Mesothelial cell of epicardium (in vitro differentiated cells): ENCODE measurements around the gene TK1. TPM values are rescaled to one million over a fixed set of nuclear protein-coding genes. Genes with fewer than 3 reads are reported as not detected.

Experiments used
- DNase-seq, 2 experiments: peaks; one replicate each; pipeline ENCODE4 v3.0.0; 2021; ENCODE audit warnings: low spot score in 2 of 2; ENCODE audit not compliant: unreplicated experiment in 2 of 2
- H3K27ac Mint-ChIP-seq: 2 replicates; pipeline ENCODE4 v1.8.0; 2021; ENCODE audit warnings: mixed read lengths
- H3K27me3 Mint-ChIP-seq: 2 replicates; pipeline ENCODE4 v1.8.0; 2021; ENCODE audit warnings: low read depth, mixed read lengths
- H3K36me3 Mint-ChIP-seq: 2 replicates; pipeline ENCODE4 v1.8.0; 2021; ENCODE audit warnings: mixed read lengths
- H3K4me1 Mint-ChIP-seq: 2 replicates; pipeline ENCODE4 v1.8.0; 2021; ENCODE audit warnings: mixed read lengths
- H3K4me3 Mint-ChIP-seq: 2 replicates; pipeline ENCODE4 v1.8.0; 2021; ENCODE audit warnings: mild to moderate bottlenecking, moderate library complexity, mixed read lengths
- H3K9me3 Mint-ChIP-seq: 2 replicates; pipeline ENCODE4 v1.8.0; 2021; ENCODE audit warnings: mixed read lengths
- total RNA-seq: library from RNA; stranded (reverse); gene quantifications from 3 replicates; pipeline ENCODE4 v1.2.1, GENCODE V29; 2021
- TF ChIP-seq, protein P1 (sequence below): fragments of 200-600 bp; sonication (generic); IDR thresholded peaks from one replicate; pipeline ENCODE4 v1.5.0; 2021; ENCODE audit warnings: antibody characterized with exemption; ENCODE audit not compliant: unreplicated experiment

The TK1 gene
- total RNA-seq, 1 donor from 2014 or later: 23.3 TPM

DNA sequence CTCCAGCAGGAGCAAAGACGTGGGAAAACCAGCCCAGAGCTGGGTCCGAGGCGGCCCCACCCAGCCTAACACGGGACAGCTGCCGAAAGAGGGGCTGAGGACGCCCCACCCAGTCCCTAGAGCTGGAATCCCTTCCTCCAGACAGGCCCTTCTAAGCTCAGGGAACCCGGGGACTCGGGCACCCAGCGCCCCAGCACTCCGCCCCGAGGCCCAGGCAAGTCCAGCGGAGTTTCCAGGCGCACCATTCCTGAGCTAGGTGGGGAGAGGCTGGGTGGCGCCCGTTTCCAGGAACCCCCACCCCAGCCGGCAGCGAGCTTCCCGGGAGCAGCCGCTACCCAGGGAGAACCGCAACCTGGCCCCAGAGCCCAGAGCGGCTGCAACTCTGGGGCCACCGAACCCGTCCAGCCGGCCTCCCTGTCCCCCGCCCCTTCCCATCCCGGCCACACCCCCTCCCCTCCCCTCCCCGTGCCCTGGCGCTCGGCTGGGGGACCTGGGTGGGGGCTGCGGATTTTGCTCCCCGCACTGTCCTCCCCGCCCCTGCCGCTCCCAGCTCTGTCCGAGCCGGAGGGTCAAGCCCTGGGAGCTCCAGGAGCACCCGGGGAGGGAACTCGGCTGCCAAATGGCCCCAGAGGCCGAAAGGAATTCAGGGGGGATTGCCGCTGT lies 58.8 kb downstream of the TK1 start:
- Mint-ChIP-seq H3K4me3 (peak overlapping the region; percentile 82), H3K27ac (peak overlapping the region; percentile 90), H3K27me3 (peaks cover 7% of the 10 kb centered on the region), H3K9me3 (no peaks in the 10 kb centered on the region), H3K36me3 (peaks cover 4% of the 10 kb centered on the region), H3K4me1 (peaks cover 27% of the 10 kb centered on the region)
- DNase-seq: peak in 1 of 2 experiments; percentile 61
- TF ChIP-seq, protein P1, sequence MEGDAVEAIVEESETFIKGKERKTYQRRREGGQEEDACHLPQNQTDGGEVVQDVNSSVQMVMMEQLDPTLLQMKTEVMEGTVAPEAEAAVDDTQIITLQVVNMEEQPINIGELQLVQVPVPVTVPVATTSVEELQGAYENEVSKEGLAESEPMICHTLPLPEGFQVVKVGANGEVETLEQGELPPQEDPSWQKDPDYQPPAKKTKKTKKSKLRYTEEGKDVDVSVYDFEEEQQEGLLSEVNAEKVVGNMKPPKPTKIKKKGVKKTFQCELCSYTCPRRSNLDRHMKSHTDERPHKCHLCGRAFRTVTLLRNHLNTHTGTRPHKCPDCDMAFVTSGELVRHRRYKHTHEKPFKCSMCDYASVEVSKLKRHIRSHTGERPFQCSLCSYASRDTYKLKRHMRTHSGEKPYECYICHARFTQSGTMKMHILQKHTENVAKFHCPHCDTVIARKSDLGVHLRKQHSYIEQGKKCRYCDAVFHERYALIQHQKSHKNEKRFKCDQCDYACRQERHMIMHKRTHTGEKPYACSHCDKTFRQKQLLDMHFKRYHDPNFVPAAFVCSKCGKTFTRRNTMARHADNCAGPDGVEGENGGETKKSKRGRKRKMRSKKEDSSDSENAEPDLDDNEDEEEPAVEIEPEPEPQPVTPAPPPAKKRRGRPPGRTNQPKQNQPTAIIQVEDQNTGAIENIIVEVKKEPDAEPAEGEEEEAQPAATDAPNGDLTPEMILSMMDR: no peak

DNA sequence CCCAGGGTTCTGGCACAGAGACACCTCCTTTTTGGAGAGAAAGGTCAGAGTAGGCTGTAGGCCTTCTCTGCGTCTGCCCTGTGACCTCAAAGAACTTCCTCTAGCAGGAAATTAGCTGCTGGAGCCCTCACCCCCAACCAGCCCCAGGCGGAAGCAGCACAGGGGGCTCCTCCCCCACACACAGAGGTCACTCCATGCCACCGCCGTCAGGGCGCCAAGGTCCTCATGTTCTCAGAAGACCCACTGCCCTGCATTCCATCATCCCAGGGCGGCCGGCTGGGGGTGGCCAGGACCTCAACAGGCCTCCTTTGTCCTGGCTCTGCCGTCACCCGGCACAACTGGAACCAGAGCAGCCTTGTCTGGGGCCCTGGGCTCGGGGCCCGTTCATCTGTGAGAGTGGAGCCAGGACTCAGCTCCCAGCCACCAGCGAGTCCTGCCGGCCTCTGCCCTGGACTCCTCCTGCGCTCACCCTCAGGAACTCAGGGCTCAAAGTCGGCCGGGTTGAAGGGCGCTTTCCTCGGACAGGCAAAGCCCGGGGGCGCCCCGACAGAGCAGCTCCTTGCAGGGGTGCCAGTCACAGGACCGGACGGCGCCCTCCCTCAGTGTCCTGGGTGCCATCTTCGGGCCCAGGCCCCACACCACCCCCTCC lies 59.5 kb downstream of the TK1 start:
- TF ChIP-seq, protein P1: no peak

DNA sequence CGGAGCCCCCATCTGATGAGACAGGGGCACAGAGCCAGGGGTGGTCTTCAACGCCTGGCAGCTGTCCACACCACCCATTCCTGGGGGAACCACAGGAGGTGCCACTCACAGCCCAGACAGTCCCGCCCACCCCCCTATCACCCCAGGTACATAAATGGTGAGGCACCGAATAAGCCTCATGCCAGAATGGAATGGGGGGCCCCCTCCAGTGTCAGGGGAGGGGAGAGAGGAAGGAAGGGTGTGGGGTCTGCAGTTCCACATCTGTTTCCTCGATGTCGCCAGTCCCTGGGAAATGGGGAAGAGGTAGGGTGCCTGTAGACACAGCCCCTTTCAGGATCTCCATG lies 60.0 kb downstream of the TK1 start:
- H3K27me3 Mint-ChIP-seq: peaks cover 7% of the 10 kb centered on the region
- TF ChIP-seq, protein P1: no peak
- H3K4me1 Mint-ChIP-seq: peaks cover 24% of the 10 kb centered on the region
- H3K4me3 Mint-ChIP-seq: peak overlapping the region; percentile 82
- peaks cover 5% of the 10 kb centered on the region for H3K36me3 Mint-ChIP-seq
- peak overlapping the region; percentile 90 for H3K27ac Mint-ChIP-seq
- DNase-seq: no peak
- no peaks in the 10 kb centered on the region for H3K9me3 Mint-ChIP-seq

More for the DNA sequence above, 59.5 kb downstream of the TK1 start:
- peaks cover 7% of the 10 kb centered on the region for H3K27me3 Mint-ChIP-seq
- H3K9me3 Mint-ChIP-seq: no peaks in the 10 kb centered on the region
- H3K36me3 Mint-ChIP-seq: peaks cover 5% of the 10 kb centered on the region
- peak overlapping the region; percentile 90 for H3K27ac Mint-ChIP-seq
- peak overlapping the region; percentile 82 for H3K4me3 Mint-ChIP-seq
- no peak for DNase-seq
- peaks cover 24% of the 10 kb centered on the region for H3K4me1 Mint-ChIP-seq

DNA sequence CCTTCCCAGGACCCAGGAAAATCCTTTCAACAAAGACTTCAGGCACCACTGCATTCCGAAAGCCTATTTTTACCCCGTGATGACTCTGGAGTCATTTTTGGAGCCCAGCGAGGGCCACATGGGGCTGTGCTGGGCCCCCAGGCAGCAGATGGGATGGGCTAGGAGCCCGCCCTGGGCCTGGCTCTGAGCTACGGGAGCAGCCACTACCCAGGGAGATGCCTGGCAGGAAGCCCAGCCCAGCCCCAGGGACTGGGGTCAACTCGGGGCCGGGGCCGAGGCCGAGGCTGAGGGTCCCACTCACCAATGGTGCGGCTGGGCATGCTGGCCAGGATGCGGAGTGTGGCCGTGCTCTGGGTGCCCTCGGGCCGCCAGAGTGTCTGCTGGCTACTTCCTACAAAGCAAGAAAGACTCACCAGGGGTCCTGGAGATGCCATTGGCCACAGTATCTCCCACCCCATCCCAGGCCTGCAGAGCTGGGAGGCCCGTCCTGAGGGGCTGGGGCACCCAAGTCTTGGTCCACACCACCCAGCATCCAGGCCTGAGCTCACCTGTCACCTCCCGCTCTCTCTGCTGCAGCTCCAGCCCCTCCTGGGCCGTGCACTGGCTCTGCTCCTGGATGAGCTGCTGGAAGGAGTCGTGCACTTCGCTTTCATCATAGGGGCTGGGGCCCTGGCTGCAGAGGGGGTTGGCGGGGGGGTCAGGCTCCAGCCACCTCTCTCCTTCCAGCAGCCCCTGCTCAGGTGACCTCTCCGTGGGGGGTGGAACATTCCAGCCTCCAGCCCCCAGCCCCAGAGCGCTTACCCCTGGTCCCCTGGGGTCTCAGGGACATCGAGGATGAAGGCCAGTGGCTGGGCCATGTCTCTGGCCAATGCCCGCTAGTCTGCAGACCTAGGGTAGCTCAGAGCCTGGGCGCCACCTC lies 60.6 kb downstream of the TK1 start:
- Mint-ChIP-seq H3K36me3 (peaks cover 5% of the 10 kb centered on the region), H3K4me1 (peaks cover 24% of the 10 kb centered on the region), H3K27ac (no peak overlapping the region), H3K9me3 (no peaks in the 10 kb centered on the region), H3K27me3 (peaks cover 7% of the 10 kb centered on the region), H3K4me3 (no peak overlapping the region)
- DNase-seq: no peak
- TF ChIP-seq, protein P1: no peak

DNA sequence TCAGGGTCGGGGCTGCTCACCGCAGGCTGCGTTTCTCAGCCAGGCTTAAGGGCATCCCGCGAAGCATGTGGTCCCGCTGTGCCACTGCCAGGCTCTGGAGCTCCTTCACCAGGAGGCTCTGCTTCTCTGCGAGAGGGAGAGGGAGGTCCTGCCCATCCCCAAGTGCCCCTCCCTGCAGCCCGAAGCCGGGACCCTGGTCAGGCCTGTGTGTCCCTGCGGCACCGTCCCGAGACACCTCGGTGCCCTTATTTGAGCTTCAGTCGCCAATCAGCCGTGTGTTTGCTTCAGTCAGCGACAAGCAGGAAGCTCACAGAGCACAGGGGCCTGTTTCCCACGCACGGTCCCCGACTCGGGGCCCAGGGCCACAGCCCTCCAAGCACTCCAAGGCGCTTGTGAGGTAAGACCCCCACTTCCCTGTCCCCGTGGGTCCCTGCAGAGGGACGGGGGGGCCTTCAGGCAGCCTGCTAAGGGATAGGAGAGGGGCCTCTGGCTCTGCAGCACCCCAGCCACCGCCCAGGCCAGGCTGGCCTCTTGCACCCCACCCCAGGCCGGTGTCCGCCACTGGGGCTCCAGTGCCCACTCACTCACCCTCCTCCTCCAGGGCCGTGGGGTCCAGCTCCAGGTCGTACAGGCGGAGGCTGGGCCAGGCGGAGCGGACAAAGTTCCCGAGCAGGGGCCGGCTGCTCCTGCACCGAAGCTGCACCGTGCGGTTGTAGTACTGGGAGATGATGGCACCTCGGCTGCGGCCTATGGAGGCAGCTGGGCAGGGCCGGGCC lies 61.5 kb downstream of the TK1 start:
- DNase-seq: no peak
- H3K36me3 Mint-ChIP-seq: peaks cover 5% of the 10 kb centered on the region
- no peaks in the 10 kb centered on the region for H3K9me3 Mint-ChIP-seq
- no peak overlapping the region for H3K27ac Mint-ChIP-seq
- peaks cover 22% of the 10 kb centered on the region for H3K4me1 Mint-ChIP-seq
- no peaks in the 10 kb centered on the region for H3K27me3 Mint-ChIP-seq
- TF ChIP-seq, protein P1: no peak
- no peak overlapping the region for H3K4me3 Mint-ChIP-seq
